ENCODE measurements around the gene ITM2C.

ITM2C gene

GRCh38 chr2:230927711-230928341 is 63.1 kb downstream of the ITM2C start:
- TF ChIP-seq EGR1 (IDR thresholded peaks at IDR 0.05) (no peak), TCF12 (IDR thresholded peaks at IDR 0.05; ENCODE audit: low read depth) (no peak), NFIC (IDR thresholded peaks at IDR 0.05) (no peak), RAD21 (IDR thresholded peaks at IDR 0.05; ENCODE audit: low read depth) (no peak), REST (IDR thresholded peaks at IDR 0.05; ENCODE audit: low read depth) (no peak), YY1 (IDR thresholded peaks at IDR 0.05; ENCODE audit: low read depth) (no peak), ZBTB7A (IDR thresholded peaks at IDR 0.05; ENCODE audit: low read depth) (no peak), FOXM1 (IDR thresholded peaks at IDR 0.05; ENCODE audit: borderline replicate concordance, low read depth) (no peak), CREB1 (IDR thresholded peaks at IDR 0.05; ENCODE audit: low read depth) (no peak), TAF1 (IDR thresholded peaks at IDR 0.05; ENCODE audit: low read depth) (no peak), CEBPB (IDR thresholded peaks at IDR 0.05) (no peak)
- TF ChIP-seq, protein P1, sequence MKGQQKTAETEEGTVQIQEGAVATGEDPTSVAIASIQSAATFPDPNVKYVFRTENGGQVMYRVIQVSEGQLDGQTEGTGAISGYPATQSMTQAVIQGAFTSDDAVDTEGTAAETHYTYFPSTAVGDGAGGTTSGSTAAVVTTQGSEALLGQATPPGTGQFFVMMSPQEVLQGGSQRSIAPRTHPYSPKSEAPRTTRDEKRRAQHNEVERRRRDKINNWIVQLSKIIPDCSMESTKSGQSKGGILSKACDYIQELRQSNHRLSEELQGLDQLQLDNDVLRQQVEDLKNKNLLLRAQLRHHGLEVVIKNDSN (IDR thresholded peaks at IDR 0.05) = no peak
- TF ChIP-seq, protein P2, sequence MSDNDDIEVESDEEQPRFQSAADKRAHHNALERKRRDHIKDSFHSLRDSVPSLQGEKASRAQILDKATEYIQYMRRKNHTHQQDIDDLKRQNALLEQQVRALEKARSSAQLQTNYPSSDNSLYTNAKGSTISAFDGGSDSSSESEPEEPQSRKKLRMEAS (IDR thresholded peaks at IDR 0.05) = no peak

All from Ishikawa (cell line).